Spinal cord (tissue), 10 donors: ENCODE measurements around the gene ZNF148. TPM values are rescaled to one million over a fixed set of nuclear protein-coding genes. Genes with fewer than 3 reads are reported as not detected.
A peak's percentile ranks its signal among the peaks of the same experiment; 100 is the strongest.

Source experiments
- DNase-seq, 6 donors: peaks; one replicate each; pipeline versions ENCODE4 v3.0.0 to v3.0.0-alpha.2; 2013 to 2015; ENCODE audit warnings: low spot score in 6 of 6, low read depth in 4 of 6
- H3K27ac ChIP-seq: one replicate; pipeline ENCODE4 v1.5.1; 2013; ENCODE audit warnings: low read depth, low read length, control low read depth
- H3K27me3 ChIP-seq: one replicate; pipeline ENCODE4 v1.6.1; 2013; ENCODE audit warnings: low read length; ENCODE audit not compliant: control insufficient read depth, insufficient read depth
- H3K36me3 ChIP-seq: one replicate; pipeline ENCODE4 v1.6.1; 2013; ENCODE audit warnings: low read length; ENCODE audit not compliant: control insufficient read depth, insufficient read depth
- H3K4me1 ChIP-seq: one replicate; pipeline ENCODE4 v1.6.1; 2013; ENCODE audit warnings: low read length; ENCODE audit not compliant: control insufficient read depth, insufficient read depth
- H3K4me3 ChIP-seq: one replicate; pipeline ENCODE4 v1.5.1; 2013; ENCODE audit warnings: low read depth, low read length, control low read depth
- H3K9me3 ChIP-seq: one replicate; pipeline ENCODE4 v1.6.1; 2013; ENCODE audit warnings: low read length; ENCODE audit not compliant: control insufficient read depth, insufficient read depth
- WGBS: methylation state at CpG from one replicate; pipeline ENCODE4 v1.1.5; 2013; ENCODE audit warnings: missing lambda C conversion rate; ENCODE audit not compliant: insufficient coverage; 5-methylcytosine and 5-hydroxymethylcytosine counted together
- polyA plus RNA-seq, 2 donors: library from polyadenylated mRNA; unstranded; fragments of 120-200 nt; gene quantifications; one replicate each; pipeline ENCODE4 v1.2.1, GENCODE V29; 2013; ENCODE audit not compliant: insufficient read length in 2 of 2
- total RNA-seq, 2 donors: library from RNA; depleted of rRNA in 1 of 2; stranded (reverse); fragments of 120-200 nt in 1 of 2; fragments of >200 nt in 1 of 2; gene quantifications; one replicate each; pipeline versions ENCODE4 v1.2.3 to v1.2.4, GENCODE V29; 2013 to 2014
- donor health status: healthy.

Gene ZNF148
- total and polyA plus RNA-seq, 4 donors: 18.1 to 51.4 (median 40.8) TPM

GRCh38 chr3:125229168-125229567 lies 146.0 kb downstream of the ZNF148 start:
- WGBS: 51% methylated on average over 3 of the region's 7 CpGs
- H3K4me3 ChIP-seq: no peak overlapping the region

GRCh38 chr3:125221831-125222230 lies 153.3 kb downstream of the ZNF148 start:
- Histone ChIP-seq H3K9me3 (no peaks in the 10 kb centered on the region), H3K36me3 (no peaks in the 10 kb centered on the region), H3K4me3 (no peak overlapping the region), H3K27ac (no peak overlapping the region), H3K4me1 (peaks cover 3% of the 10 kb centered on the region), H3K27me3 (no peaks in the 10 kb centered on the region)
- no peak for DNase-seq
- WGBS: no CpG with 5 or more reads among the region's 3 CpGs

More at GRCh38 chr3:125229168-125229567, 146.0 kb downstream of the ZNF148 start:
- H3K27ac ChIP-seq: no peak overlapping the region
- H3K36me3 ChIP-seq: peaks cover 6% of the 10 kb centered on the region
- DNase-seq: no peak
- H3K9me3 ChIP-seq: no peaks in the 10 kb centered on the region
- no peaks in the 10 kb centered on the region for H3K27me3 ChIP-seq
- no peaks in the 10 kb centered on the region for H3K4me1 ChIP-seq

- H3K36me3 ChIP-seq: no peaks in the 10 kb centered on the region
- 87% methylated on average over 3 of the region's 7 CpGs for WGBS
- peaks cover 3% of the 10 kb centered on the region for H3K4me1 ChIP-seq
- H3K27ac ChIP-seq: no peak overlapping the region
- H3K9me3 ChIP-seq: no peaks in the 10 kb centered on the region
- DNase-seq: no peak
- H3K27me3 ChIP-seq: no peaks in the 10 kb centered on the region
- no peak overlapping the region for H3K4me3 ChIP-seq
Observed at GRCh38 chr3:125220727-125221429, 154.2 kb downstream of the ZNF148 start.

GRCh38 chr3:125220183-125220582 lies 154.9 kb downstream of the ZNF148 start:
- H3K27ac ChIP-seq: no peak overlapping the region
- H3K4me1 ChIP-seq: peaks cover 3% of the 10 kb centered on the region
- no peak overlapping the region for H3K4me3 ChIP-seq
- H3K9me3 ChIP-seq: no peaks in the 10 kb centered on the region
- no peak for DNase-seq
- 89% methylated on average over 7 of the region's 10 CpGs for WGBS
- no peaks in the 10 kb centered on the region for H3K36me3 ChIP-seq
- no peaks in the 10 kb centered on the region for H3K27me3 ChIP-seq

- no peak for DNase-seq
- 78% methylated on average over 6 of the region's 8 CpGs for WGBS
Observed at GRCh38 chr3:125219261-125219701, 155.8 kb downstream of the ZNF148 start.

GRCh38 chr3:125214738-125215137 lies 160.4 kb downstream of the ZNF148 start:
- no CpG with 5 or more reads among the region's 3 CpGs for WGBS
- H3K27me3 ChIP-seq: peaks cover 27% of the 10 kb centered on the region
- no peak for DNase-seq

More at GRCh38 chr3:125219261-125219701, 155.8 kb downstream of the ZNF148 start:
- Histone ChIP-seq H3K27me3 (no peaks in the 10 kb centered on the region), H3K9me3 (no peaks in the 10 kb centered on the region), H3K36me3 (no peaks in the 10 kb centered on the region), H3K27ac (no peak overlapping the region), H3K4me3 (no peak overlapping the region), H3K4me1 (peaks cover 3% of the 10 kb centered on the region)

GRCh38 chr3:125213946-125214542 lies 161.1 kb downstream of the ZNF148 start:
- peaks cover 20% of the 10 kb centered on the region for H3K4me1 ChIP-seq
- peaks cover 27% of the 10 kb centered on the region for H3K27me3 ChIP-seq
- no peaks in the 10 kb centered on the region for H3K9me3 ChIP-seq
- 85% methylated on average over 2 of the region's 7 CpGs for WGBS
- H3K27ac ChIP-seq: no peak overlapping the region
- H3K4me3 ChIP-seq: no peak overlapping the region
- no peaks in the 10 kb centered on the region for H3K36me3 ChIP-seq
- DNase-seq: no peak

More at GRCh38 chr3:125214738-125215137, 160.4 kb downstream of the ZNF148 start:
- Histone ChIP-seq H3K27ac (no peak overlapping the region), H3K36me3 (no peaks in the 10 kb centered on the region), H3K4me1 (peaks cover 20% of the 10 kb centered on the region), H3K4me3 (no peak overlapping the region), H3K9me3 (no peaks in the 10 kb centered on the region)

- H3K36me3 ChIP-seq: no peaks in the 10 kb centered on the region
- H3K9me3 ChIP-seq: no peaks in the 10 kb centered on the region
- WGBS: 94% methylated on average over 3 of the region's 4 CpGs
- H3K4me1 ChIP-seq: peaks cover 20% of the 10 kb centered on the region
- H3K4me3 ChIP-seq: no peak overlapping the region
- peaks cover 27% of the 10 kb centered on the region for H3K27me3 ChIP-seq
- no peak overlapping the region for H3K27ac ChIP-seq
- peak in 1 of 6 donors; percentile 29 for DNase-seq
Observed at GRCh38 chr3:125213364-125213755, 161.8 kb downstream of the ZNF148 start.

- WGBS: 2% methylated on average over 50 of the region's 55 CpGs
- peak within 1 kb of the TSS; percentile 21 for H3K4me3 ChIP-seq
- H3K27ac ChIP-seq: no peak within 1 kb of the TSS
- peak in 1 of 6 donors; percentile 37 for DNase-seq
- no peaks in the 10 kb centered on the region for H3K36me3 ChIP-seq
- no peaks in the 10 kb centered on the region for H3K9me3 ChIP-seq
- peaks cover 19% of the 10 kb centered on the region for H3K4me1 ChIP-seq
- peaks cover 27% of the 10 kb centered on the region for H3K27me3 ChIP-seq
Observed at GRCh38 chr3:125212509-125213363, 162.4 kb downstream of the ZNF148 start, which contains the start of gene SLC12A8. Gene SLC12A8, minus strand, starts transcription at chr3:125212748. Its CDS starts 1,399 bp downstream, at chr3:125211349.
